ENCODE results near the gene SLC19A1. TPM values are rescaled to one million over a fixed set of nuclear protein-coding genes. Genes with fewer than 3 reads are reported as not detected.
A peak's percentile ranks its signal among the peaks of the same experiment; 100 is the strongest.

SLC19A1 gene
- total RNA-seq, 2 experiments from 2014 or later, result 53.2 to 60.2 TPM

DNA sequence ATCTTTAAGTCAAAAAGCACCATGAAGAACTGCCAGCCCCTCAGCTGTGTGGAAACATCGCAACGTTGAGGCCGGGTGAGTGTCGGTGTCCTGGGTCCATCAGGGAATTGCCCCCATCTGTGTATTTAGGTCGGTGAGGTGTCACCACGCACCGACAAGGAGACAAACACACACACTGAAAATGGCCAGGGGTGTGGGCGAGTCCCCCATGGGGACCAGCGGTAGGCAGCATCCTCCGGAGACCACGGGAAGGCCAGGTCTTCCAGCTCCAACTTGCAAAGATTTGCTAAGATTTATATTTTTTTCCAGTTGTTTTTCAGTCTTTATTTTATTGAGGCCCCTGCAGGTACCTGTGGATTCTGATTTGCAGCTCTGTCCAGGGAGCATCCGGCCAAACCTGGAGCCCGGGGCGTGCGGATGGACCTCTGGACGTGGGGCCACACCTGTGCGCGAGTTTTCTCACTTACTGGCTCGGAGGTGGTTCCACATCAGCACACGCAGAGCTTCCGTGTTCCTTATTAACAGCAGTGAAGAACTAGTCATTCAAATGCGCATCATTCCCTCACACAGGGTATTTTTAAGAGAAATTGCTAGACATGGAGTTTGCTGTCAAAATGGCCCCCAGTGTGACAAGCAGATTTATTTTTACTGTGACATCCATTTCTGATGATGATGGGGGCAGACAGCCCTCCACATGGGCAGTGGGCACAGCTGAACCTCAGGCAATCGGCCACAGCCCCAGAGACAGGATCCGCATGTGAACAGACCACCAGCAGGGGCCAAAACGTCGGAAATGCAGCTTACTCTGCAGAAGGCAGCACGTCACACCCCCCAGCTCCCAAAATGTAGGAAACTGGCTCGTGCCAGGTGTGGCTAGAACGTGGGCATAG is 17.2 kb upstream of the SLC19A1 start:
- no peak overlapping the region for H3K4me3 Mint-ChIP-seq
- H3K36me3 Mint-ChIP-seq, result no peaks in the 10 kb centered on the region
- H3K27ac Mint-ChIP-seq, result no peak overlapping the region
- no peaks in the 10 kb centered on the region for H3K9me3 Mint-ChIP-seq (ENCODE audit: low read depth)
- peaks cover 27% of the 10 kb centered on the region for H3K27me3 Mint-ChIP-seq
- ATAC-seq (no peak), DNase-seq (no peak)
- peaks cover 3% of the 10 kb centered on the region for H3K4me1 Mint-ChIP-seq
- CTCF ChIA-PET, result interaction anchor here (2.6 kb wide), 1 partner anchor 37 kb away, joined by 10 read pairs; no protein-coding TSS in a partner anchor

DNA sequence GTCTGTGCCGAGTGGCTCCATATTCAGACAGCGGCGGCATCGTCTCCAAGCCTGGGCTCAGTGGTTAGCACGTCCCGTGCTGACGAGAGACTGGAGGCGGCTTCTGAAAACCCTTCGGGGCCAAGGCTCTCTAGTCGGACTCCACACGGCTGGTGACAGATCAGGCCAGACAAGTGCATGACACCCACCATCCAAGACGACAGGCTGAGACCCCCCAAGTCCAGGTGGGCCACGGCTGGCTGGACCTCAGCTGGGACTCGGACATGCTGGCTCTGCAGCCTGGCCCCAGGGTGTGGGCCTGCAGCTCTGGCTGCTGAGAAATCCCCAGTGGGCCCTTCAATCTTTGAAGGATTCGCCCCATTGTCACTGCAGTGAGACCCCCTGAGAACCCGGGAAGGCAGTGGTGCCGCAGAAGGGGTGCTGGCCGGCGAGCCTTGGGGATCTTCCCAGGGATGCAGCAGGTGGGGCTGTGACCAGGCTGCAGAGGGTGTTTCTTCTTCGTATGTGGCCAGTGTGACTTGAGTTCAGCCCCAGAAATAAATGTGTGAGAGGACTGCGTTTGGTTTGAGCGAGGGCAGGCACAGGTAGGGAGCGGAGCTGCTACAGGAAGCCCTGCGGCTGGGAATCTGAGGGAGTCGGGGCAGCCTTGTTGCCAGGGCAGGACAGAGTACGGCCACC is 15.9 kb upstream of the SLC19A1 start:
- H3K27me3 Mint-ChIP-seq, result peaks cover 18% of the 10 kb centered on the region
- CTCF ChIA-PET, result interaction anchor here (0.7 to 2.9 kb wide), 3 partner anchors 34 to 38 kb away, joined by 3 to 41 read pairs (median 10); no protein-coding TSS in a partner anchor
- DNase-seq (no peak), ATAC-seq (no peak)
- no peak overlapping the region for H3K27ac Mint-ChIP-seq
- no peaks in the 10 kb centered on the region for H3K36me3 Mint-ChIP-seq
- H3K4me3 Mint-ChIP-seq, result no peak overlapping the region
- H3K9me3 Mint-ChIP-seq (ENCODE audit: low read depth), result no peaks in the 10 kb centered on the region
- H3K4me1 Mint-ChIP-seq, result peaks cover 6% of the 10 kb centered on the region

DNA sequence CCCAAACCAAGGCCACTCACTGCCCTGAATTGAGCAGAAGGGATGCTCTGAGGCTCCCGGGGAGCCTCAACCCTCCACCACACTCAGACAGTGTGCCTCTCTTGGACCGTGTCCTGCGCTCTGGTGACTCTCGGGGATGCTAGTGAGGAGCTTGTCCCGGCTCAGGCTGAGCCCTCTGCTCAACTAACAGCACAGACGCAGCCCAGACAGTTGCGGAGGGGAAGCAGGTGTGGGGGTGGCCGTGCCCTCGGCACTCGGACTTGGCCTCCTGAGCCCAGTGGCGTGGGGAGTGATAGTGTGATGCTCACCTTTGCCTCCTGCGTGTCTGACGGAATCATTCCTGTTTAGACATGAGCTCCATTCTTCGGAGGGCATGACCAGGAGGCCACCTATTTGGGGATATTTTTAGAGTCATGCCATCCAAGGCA is 15.4 kb upstream of the SLC19A1 start:
- Mint-ChIP-seq H3K27me3 (peaks cover 12% of the 10 kb centered on the region), H3K4me3 (no peak overlapping the region), H3K9me3 (ENCODE audit: low read depth) (no peaks in the 10 kb centered on the region), H3K4me1 (peaks cover 12% of the 10 kb centered on the region), H3K27ac (no peak overlapping the region), H3K36me3 (no peaks in the 10 kb centered on the region)
- CTCF ChIA-PET, result interaction anchor here (0.7 to 2.9 kb wide), 2 partner anchors 35 to 39 kb away, joined by 3 to 41 read pairs; no protein-coding TSS in a partner anchor
- no peak for ATAC-seq
- DNase-seq, result no peak

DNA sequence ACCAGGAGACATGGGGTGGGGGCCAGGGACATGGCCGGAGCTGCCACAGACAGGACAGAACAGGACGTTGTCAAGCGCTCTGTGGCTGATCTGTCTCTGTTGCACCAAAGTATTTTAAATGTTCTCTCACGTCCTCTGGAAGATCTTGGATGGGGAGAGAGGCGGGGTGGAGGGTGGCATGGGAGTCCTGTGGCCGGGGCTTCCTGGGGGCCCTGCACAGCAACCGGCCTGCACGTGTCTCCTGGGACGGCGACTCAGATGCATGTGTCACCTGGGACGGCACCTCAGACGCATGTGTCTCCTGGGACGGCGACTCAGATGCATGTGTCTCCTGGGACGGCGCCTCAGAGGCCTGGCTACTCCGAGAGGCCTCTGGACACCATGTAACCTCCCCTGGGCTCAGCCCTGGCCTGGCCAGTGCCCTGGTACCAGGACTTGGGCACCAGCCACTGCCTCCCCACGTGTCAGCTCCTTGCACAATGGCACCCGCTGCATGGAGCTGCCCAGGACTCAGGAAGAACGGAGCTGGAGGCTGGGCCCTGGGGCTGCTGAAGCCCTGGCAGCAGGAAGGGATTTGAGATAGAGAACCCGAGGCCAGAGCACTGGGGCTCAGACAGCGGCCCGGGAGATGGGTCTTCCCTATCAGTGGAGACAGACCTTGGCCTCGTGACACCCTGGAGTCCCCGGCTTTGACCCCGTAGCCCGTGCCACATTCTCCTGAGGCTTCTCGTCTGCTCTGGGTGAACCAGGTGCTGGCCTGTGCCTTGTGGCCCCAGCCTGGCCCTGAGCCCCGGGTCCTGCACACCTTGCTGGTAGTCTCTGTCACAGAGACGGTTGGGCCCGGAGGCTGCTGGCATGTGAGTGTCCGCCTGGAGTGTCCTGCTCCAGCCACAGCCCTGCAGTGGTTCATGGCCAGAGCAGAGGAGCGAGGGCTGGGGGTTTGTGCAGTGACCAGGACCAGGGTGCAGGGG is 14.7 kb upstream of the SLC19A1 start:
- DNase-seq (no peak), ATAC-seq (no peak)
- Mint-ChIP-seq H3K4me3 (no peak overlapping the region), H3K36me3 (no peaks in the 10 kb centered on the region), H3K4me1 (peaks cover 17% of the 10 kb centered on the region), H3K27me3 (peaks cover 6% of the 10 kb centered on the region), H3K9me3 (ENCODE audit: low read depth) (no peaks in the 10 kb centered on the region), H3K27ac (no peak overlapping the region)
- CTCF ChIA-PET, result interaction anchor here (0.7 to 2.9 kb wide), 17 partner anchors 9 to 323 kb away, joined by 3 to 41 read pairs (median 5); no protein-coding TSS in a partner anchor

DNA sequence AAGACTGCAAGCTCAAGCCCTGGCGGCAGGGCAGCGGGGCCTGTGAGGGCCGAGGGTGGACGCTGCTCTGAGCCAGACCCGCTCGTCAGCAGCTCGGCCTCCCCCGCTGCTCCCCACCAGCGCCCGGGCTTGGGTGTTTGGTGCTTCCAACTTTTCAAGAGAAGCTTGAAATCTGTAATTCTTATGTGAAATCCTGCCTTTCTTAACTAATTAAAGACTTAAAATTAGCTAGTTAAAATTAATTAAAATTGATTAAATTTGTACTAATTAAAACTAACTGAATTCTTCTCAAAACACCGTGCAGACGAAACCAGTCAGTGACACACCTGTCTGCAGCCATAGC is 14.0 kb upstream of the SLC19A1 start:
- Mint-ChIP-seq H3K36me3 (no peaks in the 10 kb centered on the region), H3K27me3 (peaks cover 6% of the 10 kb centered on the region), H3K9me3 (ENCODE audit: low read depth) (no peaks in the 10 kb centered on the region), H3K4me3 (no peak overlapping the region), H3K27ac (no peak overlapping the region), H3K4me1 (peaks cover 24% of the 10 kb centered on the region)
- DNase-seq (no peak), ATAC-seq (no peak)
- CTCF ChIA-PET, result interaction anchor here (0.7 to 2.9 kb wide), 17 partner anchors 9 to 323 kb away, joined by 3 to 41 read pairs (median 5); no protein-coding TSS in a partner anchor

DNA sequence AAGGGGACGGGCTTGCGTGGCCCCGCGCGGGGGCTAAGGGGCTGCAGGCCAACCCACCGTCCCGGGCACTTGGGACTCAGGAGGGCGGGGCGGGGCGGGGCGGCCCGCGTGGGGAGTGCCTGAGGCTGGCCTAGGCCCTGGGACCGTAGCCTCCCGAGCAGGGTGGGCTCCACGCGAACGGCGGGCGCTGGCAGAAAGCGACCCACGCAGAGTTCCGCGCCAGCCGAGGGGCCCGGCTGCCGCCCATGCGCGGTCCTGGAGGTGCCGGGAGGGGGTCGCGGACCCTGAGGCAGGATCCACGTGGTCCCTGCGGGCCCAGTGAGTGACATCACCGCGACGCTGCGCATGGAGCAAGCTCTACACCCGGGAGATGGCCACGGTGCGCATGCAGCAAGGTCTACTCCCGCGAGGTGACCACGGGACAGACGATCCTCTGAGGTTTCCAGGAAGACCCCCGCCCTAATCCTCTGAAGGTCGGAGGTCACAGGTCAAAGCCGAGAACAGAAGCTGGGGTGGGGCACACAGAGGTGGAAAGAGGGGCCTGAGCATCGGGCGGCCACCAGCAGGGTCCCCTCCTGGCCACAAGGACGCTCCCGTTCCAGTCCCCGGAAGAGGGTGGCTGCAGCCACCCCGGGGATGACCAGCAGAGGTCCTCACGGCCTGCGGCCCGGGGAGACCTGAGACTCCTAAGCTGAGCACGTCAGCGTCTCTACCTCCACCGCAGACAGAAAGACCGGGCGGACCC is 13.5 kb upstream of the SLC19A1 start:
- DNase-seq (peak; percentile 69), ATAC-seq (peak; percentile 27)
- H3K4me3 Mint-ChIP-seq, result peak overlapping the region; percentile 38
- H3K9me3 Mint-ChIP-seq (ENCODE audit: low read depth), result no peaks in the 10 kb centered on the region
- H3K36me3 Mint-ChIP-seq, result no peaks in the 10 kb centered on the region
- H3K27ac Mint-ChIP-seq, result no peak overlapping the region
- CTCF ChIA-PET, result interaction anchor here (0.7 to 2.9 kb wide), 17 partner anchors 8 to 324 kb away, joined by 3 to 41 read pairs (median 5); no protein-coding TSS in a partner anchor
- H3K27me3 Mint-ChIP-seq, result peaks cover 2% of the 10 kb centered on the region
- peaks cover 28% of the 10 kb centered on the region for H3K4me1 Mint-ChIP-seq

DNA sequence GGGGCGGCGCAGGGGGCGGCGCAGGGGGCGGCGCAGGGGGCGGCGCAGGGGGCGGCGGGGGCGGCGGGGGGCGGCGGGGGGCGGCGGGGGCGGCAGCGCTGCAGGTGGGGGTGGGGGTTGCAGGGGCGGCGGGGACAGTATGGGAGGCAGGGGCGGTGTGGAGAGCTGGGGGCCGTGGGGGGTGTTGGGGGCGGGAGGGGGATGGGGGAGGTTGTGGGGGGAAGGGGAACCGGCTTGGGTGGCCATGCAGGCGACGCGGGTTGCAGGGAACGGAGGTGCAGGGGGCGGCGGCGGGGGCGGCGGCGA is 13.0 kb upstream of the SLC19A1 start:
- Mint-ChIP-seq H3K9me3 (ENCODE audit: low read depth) (no peaks in the 10 kb centered on the region), H3K4me1 (peaks cover 33% of the 10 kb centered on the region), H3K36me3 (no peaks in the 10 kb centered on the region), H3K27ac (no peak overlapping the region), H3K4me3 (no peak overlapping the region), H3K27me3 (peaks cover 2% of the 10 kb centered on the region)
- ATAC-seq (no peak), DNase-seq (no peak)
- CTCF ChIA-PET, result interaction anchor here (1.3 to 2.9 kb wide), 7 partner anchors 35 to 273 kb away, joined by 3 to 41 read pairs (median 7); no protein-coding TSS in a partner anchor

DNA sequence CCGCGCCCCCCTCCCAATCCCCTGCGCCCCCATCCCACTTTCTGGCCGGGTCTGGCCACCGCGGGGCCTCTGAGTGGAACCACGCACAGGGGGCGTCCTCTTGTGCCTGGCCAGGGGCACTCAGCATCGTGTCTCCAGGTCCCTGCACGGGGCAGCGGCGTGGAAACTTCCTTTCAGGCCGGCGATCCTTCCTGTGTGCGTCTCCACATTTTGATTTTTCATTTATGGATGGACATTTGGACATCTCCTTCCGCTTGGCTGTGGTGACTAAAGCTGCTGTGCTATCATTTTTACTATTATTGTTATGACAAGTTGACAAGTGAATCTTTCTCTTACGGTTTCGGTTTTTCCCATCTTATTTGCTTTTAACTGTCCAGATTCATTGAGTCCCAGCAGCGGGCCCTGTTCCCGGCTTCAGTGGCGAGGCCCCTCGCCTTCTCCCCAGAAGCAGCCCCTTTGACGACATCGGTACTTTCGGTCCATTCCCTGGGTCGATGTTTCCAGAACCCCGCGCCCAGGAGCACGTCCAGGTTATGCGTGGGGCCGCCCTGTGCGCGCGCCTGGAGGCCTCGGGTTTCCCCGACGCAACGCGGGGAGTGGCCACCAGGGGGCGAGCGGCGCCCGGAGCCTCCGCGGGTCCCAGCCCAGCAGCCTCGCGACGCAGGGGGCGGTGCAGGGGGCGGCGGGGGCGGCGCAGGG is 12.4 kb upstream of the SLC19A1 start:
- peak overlapping the region; percentile 96 for H3K4me3 Mint-ChIP-seq
- ATAC-seq, result peak; percentile 76

DNA sequence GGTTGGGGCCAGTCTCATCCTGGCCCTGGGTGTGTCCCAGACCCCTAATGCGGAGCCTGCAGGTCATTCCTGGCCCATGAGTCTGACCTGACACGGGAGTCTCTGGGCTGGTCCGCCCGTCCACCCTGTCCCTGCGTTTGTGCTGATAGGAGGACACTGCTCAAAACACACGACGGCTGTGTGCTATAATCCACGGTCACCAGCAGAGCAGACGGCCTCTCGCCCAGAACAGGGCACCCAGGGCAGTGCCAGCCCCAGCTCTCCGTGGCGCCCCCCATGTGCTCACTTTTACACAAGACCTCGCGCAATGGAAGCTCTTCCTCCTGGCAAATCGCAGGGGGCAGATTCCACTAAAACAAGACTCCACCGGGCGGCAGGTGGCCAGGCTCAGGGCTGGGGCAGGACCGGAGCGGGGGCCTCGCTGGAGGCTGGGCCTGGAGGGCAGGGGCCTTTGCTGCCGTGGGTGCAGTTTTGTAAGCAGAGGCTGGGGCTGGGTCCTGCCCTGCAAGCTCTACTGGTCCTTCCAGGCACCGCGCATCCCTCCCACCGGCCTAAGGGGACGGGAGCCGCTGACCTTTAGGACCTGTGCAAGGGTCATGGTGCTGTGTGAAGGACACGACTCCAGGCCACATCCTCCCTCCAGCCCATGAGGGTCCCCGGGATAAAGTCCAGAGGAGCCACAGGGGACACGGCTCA is 10.6 kb upstream of the SLC19A1 start:
- H3K36me3 Mint-ChIP-seq, result no peaks in the 10 kb centered on the region
- no peaks in the 10 kb centered on the region for H3K9me3 Mint-ChIP-seq (ENCODE audit: low read depth)
- no peak for ATAC-seq
- CTCF ChIA-PET, result interaction anchor here (1.2 to 3.0 kb wide), 2 partner anchors 43 to 267 kb away, joined by 4 to 16 read pairs; no protein-coding TSS in a partner anchor
- H3K27ac Mint-ChIP-seq, result peak overlapping the region; percentile 61
- H3K4me1 Mint-ChIP-seq, result peaks cover 43% of the 10 kb centered on the region
- peak overlapping the region; percentile 33 for H3K4me3 Mint-ChIP-seq
- no peaks in the 10 kb centered on the region for H3K27me3 Mint-ChIP-seq
- DNase-seq, result no peak

More for the DNA sequence above, 12.4 kb upstream of the SLC19A1 start:
- Mint-ChIP-seq H3K27ac (peak overlapping the region; percentile 97), H3K4me1 (peaks cover 38% of the 10 kb centered on the region), H3K9me3 (ENCODE audit: low read depth) (no peaks in the 10 kb centered on the region), H3K36me3 (no peaks in the 10 kb centered on the region), H3K27me3 (peaks cover 2% of the 10 kb centered on the region)
- peak; percentile 90 for DNase-seq
- CTCF ChIA-PET, result interaction anchor here (0.7 to 1.0 kb wide), 3 partner anchors 42 to 63 kb away, joined by 3 read pairs; no protein-coding TSS in a partner anchor

DNA sequence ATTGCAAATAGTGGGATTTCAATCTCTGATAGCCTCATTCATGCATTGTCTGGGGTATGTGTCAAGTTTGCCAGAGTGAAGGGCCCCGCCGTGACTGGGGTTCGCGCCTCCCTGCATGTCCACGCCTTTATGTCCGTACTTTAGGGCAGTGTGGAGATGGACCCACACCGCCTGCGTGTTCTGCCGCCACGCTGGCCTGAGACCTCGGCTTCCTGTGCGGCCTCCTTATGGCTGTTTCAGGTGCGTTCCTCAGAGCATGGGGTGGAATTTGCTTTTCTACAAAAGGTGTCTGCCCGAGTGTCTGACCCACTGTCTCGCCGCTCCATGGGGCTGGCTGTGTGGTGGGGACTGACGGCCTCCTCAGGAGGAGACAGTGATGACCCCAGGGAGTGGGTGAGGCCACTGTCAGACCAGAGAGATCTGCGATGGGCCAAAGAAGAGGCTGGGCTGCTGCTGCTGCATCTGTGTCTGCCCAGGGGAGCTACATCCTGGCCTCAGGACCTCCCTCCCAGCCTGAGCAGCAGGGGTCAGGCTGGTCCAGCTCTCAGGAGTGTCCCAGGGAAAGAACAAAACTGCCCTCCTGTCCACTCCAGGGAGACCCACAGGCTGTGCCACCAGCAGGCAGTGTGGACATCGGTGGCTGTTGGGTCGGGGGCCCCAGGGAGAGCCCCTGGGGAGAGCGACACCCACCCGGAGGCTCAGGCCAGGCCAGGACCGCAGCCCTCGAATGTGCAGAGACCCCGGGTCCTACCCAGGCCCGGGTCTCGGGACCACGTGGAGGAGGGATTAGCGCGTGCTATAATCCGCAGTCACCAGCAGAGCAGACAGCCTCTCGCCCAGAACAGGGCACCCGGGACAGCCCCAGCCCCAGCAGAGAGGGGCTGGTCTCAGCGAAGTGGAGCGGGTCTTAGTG is 9.8 kb upstream of the SLC19A1 start:
- Mint-ChIP-seq H3K4me3 (peak overlapping the region; percentile 64), H3K4me1 (peaks cover 43% of the 10 kb centered on the region), H3K27ac (peak overlapping the region; percentile 97), H3K27me3 (no peaks in the 10 kb centered on the region), H3K36me3 (no peaks in the 10 kb centered on the region), H3K9me3 (ENCODE audit: low read depth) (no peaks in the 10 kb centered on the region)
- CTCF ChIA-PET, result interaction anchor here (1.2 to 3.0 kb wide), 3 partner anchors 40 to 268 kb away, joined by 4 to 16 read pairs (median 7); no protein-coding TSS in a partner anchor
- no peak for ATAC-seq
- no peak for DNase-seq
